ENCODE results near the gene EHD4. TPM values are rescaled to one million over a fixed set of nuclear protein-coding genes. Genes with fewer than 3 reads are reported as not detected.

The EHD4 gene
- total RNA-seq, 2 donors from 2014 or later: 30.3 to 40.0 TPM

DNA sequence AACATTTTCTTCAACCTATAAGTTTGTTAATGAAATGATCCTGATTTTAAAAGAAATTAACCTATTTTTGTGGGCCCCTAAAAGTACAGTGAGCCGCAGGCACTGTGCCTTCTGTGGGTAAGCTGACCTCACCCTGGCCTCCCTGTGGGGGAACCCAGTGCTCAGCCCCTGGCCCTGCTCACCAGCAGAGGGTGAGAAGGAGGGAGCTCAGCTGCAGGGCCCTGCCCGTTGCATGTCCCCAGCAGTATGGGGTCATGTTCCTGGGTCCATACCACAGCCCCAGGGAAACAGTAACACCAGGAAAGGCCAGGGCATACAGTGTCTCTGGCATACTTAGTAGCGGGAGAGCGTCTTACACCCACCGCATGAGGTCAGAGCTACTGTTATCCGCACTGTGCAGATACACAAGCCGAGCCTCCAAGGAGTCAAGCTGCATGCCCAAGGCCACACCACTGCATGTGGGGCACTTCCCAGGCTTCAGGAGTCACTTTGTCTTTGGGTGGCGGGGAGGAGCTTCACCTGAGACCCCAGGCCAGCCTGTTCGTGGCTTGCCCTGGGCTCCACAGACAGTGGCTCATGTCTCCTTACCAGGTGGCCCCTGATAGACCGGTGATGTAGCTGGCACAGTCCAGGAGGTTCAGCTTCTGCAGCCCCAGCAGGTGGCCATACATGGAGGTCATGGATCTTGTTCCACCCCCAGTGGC lies 22.6 kb upstream of the EHD4 start:
- H3K4me3 ChIP-seq: no peak overlapping the region
- DNase-seq: no peak
- H3K36me3 ChIP-seq: no peaks in the 10 kb centered on the region
- intact Hi-C loops (cut with DNase I): no loop called here
- no peaks in the 10 kb centered on the region for H3K4me1 ChIP-seq
- no peaks in the 10 kb centered on the region for H3K27me3 ChIP-seq
- H3K9ac ChIP-seq (ENCODE audit: low read depth in 2 of 2, low read length in 2 of 2): no peak overlapping the region
- TF ChIP-seq CTCF (IDR thresholded peaks at IDR 0.05): no peak
- H3K27ac ChIP-seq: no peak overlapping the region
- no peaks in the 10 kb centered on the region for H3K9me3 ChIP-seq

GRCh38 chr15:41994171-41994650 lies 21.9 kb upstream of the EHD4 start:
- Histone ChIP-seq H3K9ac (ENCODE audit: low read depth in 2 of 2, low read length in 2 of 2) (no peak overlapping the region), H3K4me3 (no peak overlapping the region), H3K4me1 (no peaks in the 10 kb centered on the region), H3K36me3 (no peaks in the 10 kb centered on the region), H3K27ac (no peak overlapping the region), H3K9me3 (no peaks in the 10 kb centered on the region), H3K27me3 (no peaks in the 10 kb centered on the region)
- DNase-seq: no peak
- intact Hi-C loops (cut with DNase I): no loop called here
- TF ChIP-seq CTCF (IDR thresholded peaks at IDR 0.05): no peak

DNA sequence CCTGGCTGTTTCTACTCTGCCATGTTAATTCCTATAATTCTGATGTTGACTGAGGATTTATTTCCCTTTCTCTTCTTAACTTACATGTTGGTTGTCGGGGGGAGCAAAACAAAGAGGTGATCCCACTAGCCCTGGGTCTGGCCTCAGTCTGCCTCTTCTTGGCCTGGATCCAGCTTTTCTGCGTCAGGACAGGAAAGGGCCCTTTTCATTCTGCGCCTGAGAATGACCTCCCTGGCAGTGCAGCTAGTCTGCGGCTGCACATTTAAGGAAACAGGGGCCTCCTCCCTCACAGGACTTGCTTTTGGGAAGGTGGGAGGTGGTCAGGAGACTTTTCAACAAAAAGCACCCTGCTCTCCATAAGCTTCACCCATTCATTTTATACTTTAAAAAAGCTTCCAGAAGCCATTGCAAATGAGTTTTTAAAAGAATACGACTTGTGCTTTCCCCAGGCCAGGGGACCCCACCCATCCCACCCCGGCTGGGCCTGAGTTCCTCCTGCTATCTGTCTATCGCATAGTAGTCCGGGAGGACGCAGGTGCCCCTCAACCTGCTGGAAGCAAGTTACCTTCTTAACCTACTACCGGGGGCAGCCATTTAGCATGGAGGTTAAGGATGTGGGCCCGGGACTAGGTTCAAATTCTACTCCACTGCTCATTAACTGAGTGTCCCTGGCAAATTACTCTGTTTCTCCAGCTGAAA lies 21.3 kb upstream of the EHD4 start:
- Histone ChIP-seq H3K27me3 (no peaks in the 10 kb centered on the region), H3K4me1 (no peaks in the 10 kb centered on the region), H3K27ac (no peak overlapping the region), H3K36me3 (no peaks in the 10 kb centered on the region), H3K9me3 (no peaks in the 10 kb centered on the region), H3K9ac (ENCODE audit: low read depth in 2 of 2, low read length in 2 of 2) (no peak overlapping the region), H3K4me3 (no peak overlapping the region)
- DNase-seq: no peak
- intact Hi-C loops (cut with DNase I): no loop called here
- no peak for TF ChIP-seq CTCF (IDR thresholded peaks at IDR 0.05)

- H3K9ac ChIP-seq (ENCODE audit: low read depth in 2 of 2, low read length in 2 of 2): no peak overlapping the region
- TF ChIP-seq CTCF (IDR thresholded peaks at IDR 0.05): no peak
These were observed 20.4 kb upstream of the EHD4 start for GRCh38 chr15:41992803-41993190.

DNA sequence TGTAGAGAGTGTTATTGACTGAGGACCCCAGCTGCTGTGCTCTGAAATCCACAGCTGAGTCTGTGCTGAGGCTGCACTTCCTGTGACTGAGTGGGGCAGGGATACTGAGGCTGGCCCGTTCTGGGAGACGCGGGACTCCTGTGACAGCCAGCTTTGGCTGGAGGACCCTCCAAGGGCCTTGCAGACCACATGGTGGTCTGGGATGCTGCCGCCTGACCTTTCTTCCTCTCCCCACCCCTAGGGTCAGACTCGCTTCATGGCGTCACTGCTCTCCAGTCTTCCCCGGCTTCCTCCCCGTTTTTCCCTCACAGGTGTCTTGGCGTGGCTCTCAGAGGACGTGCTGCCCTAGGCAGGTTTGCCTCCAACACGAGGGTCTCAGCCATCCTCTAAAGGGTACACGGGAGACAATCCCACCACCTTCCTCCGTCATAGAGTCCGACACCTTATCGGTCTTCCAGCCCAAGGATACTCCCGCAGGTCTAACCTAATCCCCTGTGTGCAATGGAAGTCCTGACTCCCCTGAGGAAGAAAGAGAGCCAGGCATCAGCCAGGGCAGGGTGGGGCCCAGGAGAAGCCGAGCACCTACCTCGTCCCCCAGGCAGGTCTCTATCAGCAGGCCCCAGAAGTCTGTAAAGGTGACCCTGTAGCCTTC lies 19.9 kb upstream of the EHD4 start:
- Histone ChIP-seq H3K4me3 (no peak overlapping the region), H3K9me3 (no peaks in the 10 kb centered on the region), H3K27ac (no peak overlapping the region), H3K36me3 (no peaks in the 10 kb centered on the region), H3K27me3 (no peaks in the 10 kb centered on the region), H3K4me1 (no peaks in the 10 kb centered on the region), H3K9ac (ENCODE audit: low read depth in 2 of 2, low read length in 2 of 2) (no peak overlapping the region)
- no peak for TF ChIP-seq CTCF (IDR thresholded peaks at IDR 0.05)
- DNase-seq: no peak
- intact Hi-C loops (cut with DNase I): no loop called here

More at GRCh38 chr15:41992803-41993190, 20.4 kb upstream of the EHD4 start:
- Histone ChIP-seq H3K4me3 (no peak overlapping the region), H3K27me3 (no peaks in the 10 kb centered on the region), H3K9me3 (no peaks in the 10 kb centered on the region), H3K27ac (no peak overlapping the region), H3K36me3 (no peaks in the 10 kb centered on the region), H3K4me1 (no peaks in the 10 kb centered on the region)
- DNase-seq: no peak
- intact Hi-C loops (cut with DNase I): no loop called here
